Neural progenitor cell (in vitro differentiated cells): Measurements from ENCODE around the gene PPP6R3. TPM values are rescaled to one million over a fixed set of nuclear protein-coding genes. Genes with fewer than 3 reads are reported as not detected.
A peak's percentile ranks its signal among the peaks of the same experiment; 100 is the strongest.

Experiments used
- DNase-seq: peaks from one replicate; pipeline ENCODE4 v3.0.0-alpha.2; 2016; ENCODE audit warnings: low spot score
- H2AFZ ChIP-seq: fragments of 200-600 bp; sonication (generic); replicated peaks from 2 replicates; pipeline ENCODE4 v1.6.1; 2016; ENCODE audit warnings: antibody characterized with exemption
- H3F3A ChIP-seq: fragments of 200-600 bp; sonication (generic); 2 replicates; pipeline ENCODE4 v1.6.1; 2016; ENCODE audit warnings: antibody characterized with exemption, low read depth
- H3K27ac ChIP-seq: fragments of 200-600 bp; sonication (generic); 2 replicates; pipeline ENCODE4 v1.5.1; 2016; ENCODE audit warnings: mild to moderate bottlenecking
- H3K27me3 ChIP-seq: fragments of 200-600 bp; sonication (generic); 2 replicates; pipeline ENCODE4 v1.6.1; 2016; ENCODE audit warnings: mild to moderate bottlenecking, moderate library complexity
- H3K36me3 ChIP-seq: fragments of 200-600 bp; sonication (generic); 2 replicates; pipeline ENCODE4 v1.5.1; 2016
- H3K4me1 ChIP-seq: fragments of 200-600 bp; sonication (generic); 2 replicates; pipeline ENCODE4 v1.6.1; 2016; ENCODE audit warnings: mixed run types
- H3K4me2 ChIP-seq: fragments of 200-600 bp; sonication (generic); 2 replicates; pipeline ENCODE4 v1.6.1; 2016
- H3K4me3 ChIP-seq: fragments of 200-600 bp; sonication (generic); 2 replicates; pipeline ENCODE4 v1.5.1; 2016
- H3K79me2 ChIP-seq: fragments of 200-600 bp; sonication (generic); 2 replicates; pipeline ENCODE4 v1.6.1; 2016; ENCODE audit warnings: low read depth
- H3K9ac ChIP-seq: fragments of 200-600 bp; sonication (generic); 2 replicates; pipeline ENCODE4 v1.6.1; 2016
- H3K9me3 ChIP-seq: fragments of 200-600 bp; sonication (generic); 2 replicates; pipeline ENCODE4 v1.5.1; 2016; ENCODE audit warnings: low read depth
- H4K20me1 ChIP-seq: fragments of 200-600 bp; sonication (generic); 2 replicates; pipeline ENCODE4 v1.6.1; 2016; ENCODE audit warnings: low read depth
- H3K27ac Mint-ChIP-seq: 3 replicates; pipeline ENCODE4 v1.8.0; 2021; ENCODE audit warnings: mixed read lengths
- H3K27me3 Mint-ChIP-seq: 2 replicates; pipeline ENCODE4 v1.8.0; 2022; ENCODE audit warnings: low read depth, mild to moderate bottlenecking, inconsistent platforms, moderate library complexity, mixed read lengths; ENCODE audit not compliant: insufficient read depth
- H3K36me3 Mint-ChIP-seq: 3 replicates; pipeline ENCODE4 v1.8.0; 2021; ENCODE audit warnings: mixed read lengths
- H3K4me1 Mint-ChIP-seq: 3 replicates; pipeline ENCODE4 v1.8.0; 2021; ENCODE audit warnings: mixed read lengths
- H3K4me3 Mint-ChIP-seq: 3 replicates; pipeline ENCODE4 v1.8.0; 2021; ENCODE audit warnings: mild to moderate bottlenecking, moderate library complexity, mixed read lengths
- H3K9me3 Mint-ChIP-seq: 3 replicates; pipeline ENCODE4 v1.8.0; 2020; ENCODE audit warnings: mixed read lengths
- EZH2 ChIP-seq: fragments of 200-600 bp; sonication (generic); IDR thresholded peaks from 2 replicates; pipeline ENCODE4 v1.6.1; 2017; ENCODE audit warnings: antibody characterized with exemption, mild to moderate bottlenecking, moderate library complexity
- EZH2phosphoT487 ChIP-seq: fragments of 200-600 bp; sonication (generic); IDR thresholded peaks from 2 replicates; pipeline ENCODE4 v1.6.1; 2017; ENCODE audit warnings: antibody characterized with exemption
- total RNA-seq: library from RNA; depleted of rRNA; stranded (reverse); fragments of >200 nt; gene quantifications from 2 replicates; pipeline ENCODE4 v1.2.3, GENCODE V29; 2015; ENCODE audit warnings: low replicate concordance
- TF ChIP-seq, protein P1 (sequence below): fragments of 200-600 bp; sonication (generic); IDR thresholded peaks from 2 replicates; pipeline ENCODE4 v1.5.1; 2017; ENCODE audit warnings: antibody characterized with exemption, mild to moderate bottlenecking

Gene PPP6R3
- total RNA-seq, 1 donor from 2014 or later: 197 TPM

DNA sequence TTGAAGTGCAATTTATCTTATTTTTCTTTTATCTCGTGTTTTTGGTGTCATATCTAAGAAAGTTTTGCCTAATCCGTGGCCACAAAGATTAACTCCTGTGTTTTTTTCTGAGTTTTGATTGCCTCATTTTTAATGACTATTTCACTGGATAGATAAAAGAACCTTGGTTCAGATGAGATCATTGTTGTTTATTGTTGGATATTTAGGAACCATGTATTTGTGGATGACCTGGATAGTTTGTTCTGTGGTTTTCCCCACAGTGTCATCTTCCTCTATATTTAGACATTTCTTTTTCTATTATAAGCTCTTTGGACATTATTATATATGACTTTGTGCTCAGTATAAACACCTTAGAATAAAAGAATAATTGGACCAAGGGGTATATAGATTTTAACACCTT lies 37.2 kb downstream of the PPP6R3 start:
- no peaks in the 10 kb centered on the region for H3K9me3 ChIP-seq
- H3K79me2 ChIP-seq: peaks cover 100% of the 10 kb centered on the region
- DNase-seq: no peak
- H3K4me3 Mint-ChIP-seq: no peak overlapping the region
- peak overlapping the region; percentile 4 for H3K27ac ChIP-seq
- peaks cover 17% of the 10 kb centered on the region for H3K4me1 ChIP-seq
- H3K9ac ChIP-seq: no peak overlapping the region
- no peaks in the 10 kb centered on the region for H3K36me3 ChIP-seq
- H4K20me1 ChIP-seq: peaks cover 94% of the 10 kb centered on the region
- H3K4me1 Mint-ChIP-seq: peaks cover 18% of the 10 kb centered on the region
- TF ChIP-seq, protein P1, sequence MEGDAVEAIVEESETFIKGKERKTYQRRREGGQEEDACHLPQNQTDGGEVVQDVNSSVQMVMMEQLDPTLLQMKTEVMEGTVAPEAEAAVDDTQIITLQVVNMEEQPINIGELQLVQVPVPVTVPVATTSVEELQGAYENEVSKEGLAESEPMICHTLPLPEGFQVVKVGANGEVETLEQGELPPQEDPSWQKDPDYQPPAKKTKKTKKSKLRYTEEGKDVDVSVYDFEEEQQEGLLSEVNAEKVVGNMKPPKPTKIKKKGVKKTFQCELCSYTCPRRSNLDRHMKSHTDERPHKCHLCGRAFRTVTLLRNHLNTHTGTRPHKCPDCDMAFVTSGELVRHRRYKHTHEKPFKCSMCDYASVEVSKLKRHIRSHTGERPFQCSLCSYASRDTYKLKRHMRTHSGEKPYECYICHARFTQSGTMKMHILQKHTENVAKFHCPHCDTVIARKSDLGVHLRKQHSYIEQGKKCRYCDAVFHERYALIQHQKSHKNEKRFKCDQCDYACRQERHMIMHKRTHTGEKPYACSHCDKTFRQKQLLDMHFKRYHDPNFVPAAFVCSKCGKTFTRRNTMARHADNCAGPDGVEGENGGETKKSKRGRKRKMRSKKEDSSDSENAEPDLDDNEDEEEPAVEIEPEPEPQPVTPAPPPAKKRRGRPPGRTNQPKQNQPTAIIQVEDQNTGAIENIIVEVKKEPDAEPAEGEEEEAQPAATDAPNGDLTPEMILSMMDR: no peak
- TF ChIP-seq EZH2 (no peak), EZH2phosphoT487 (no peak)
- H3K27ac Mint-ChIP-seq: no peak overlapping the region
- H3K4me2 ChIP-seq: no peak overlapping the region
- H3K36me3 Mint-ChIP-seq: peaks cover 10% of the 10 kb centered on the region
- H3K27me3 Mint-ChIP-seq: peaks cover 3% of the 10 kb centered on the region
- no peak overlapping the region for H2AFZ ChIP-seq
- H3F3A ChIP-seq: no peaks in the 10 kb centered on the region
- peaks cover 8% of the 10 kb centered on the region for H3K9me3 Mint-ChIP-seq
- no peak overlapping the region for H3K4me3 ChIP-seq
- H3K27me3 ChIP-seq: no peaks in the 10 kb centered on the region

DNA sequence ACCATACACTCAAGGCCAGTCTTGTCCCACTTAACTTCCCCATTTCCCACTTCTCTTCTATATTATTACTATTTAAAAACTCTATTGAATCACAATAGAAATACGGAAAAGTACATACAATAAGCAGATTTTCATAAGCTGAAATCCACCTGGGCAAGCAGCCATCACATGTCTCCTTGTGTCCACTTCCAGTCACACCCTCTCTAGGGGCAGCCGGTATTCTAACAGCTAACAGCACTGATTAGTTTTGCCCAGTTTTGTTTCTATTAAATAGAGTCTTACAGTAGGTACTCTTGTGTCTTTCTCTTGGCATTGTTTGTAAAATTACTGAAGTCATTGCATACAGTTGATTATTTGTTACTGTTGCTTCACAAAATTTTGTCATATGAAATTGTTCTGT lies 37.8 kb downstream of the PPP6R3 start:
- H3K27ac Mint-ChIP-seq: no peak overlapping the region
- H3K9me3 Mint-ChIP-seq: peaks cover 6% of the 10 kb centered on the region
- Histone ChIP-seq H3K9me3 (no peaks in the 10 kb centered on the region), H3K4me1 (peaks cover 17% of the 10 kb centered on the region), H3K4me2 (no peak overlapping the region), H3K27ac (no peak overlapping the region), H3K4me3 (no peak overlapping the region), H3K9ac (no peak overlapping the region), H3K79me2 (peaks cover 100% of the 10 kb centered on the region), H3K27me3 (no peaks in the 10 kb centered on the region), H2AFZ (no peak overlapping the region), H3F3A (no peaks in the 10 kb centered on the region), H4K20me1 (peaks cover 94% of the 10 kb centered on the region), H3K36me3 (no peaks in the 10 kb centered on the region)
- DNase-seq: no peak
- TF ChIP-seq EZH2phosphoT487 (no peak), EZH2 (no peak)
- TF ChIP-seq, protein P1: no peak
- H3K27me3 Mint-ChIP-seq: peaks cover 3% of the 10 kb centered on the region
- H3K4me1 Mint-ChIP-seq: peaks cover 20% of the 10 kb centered on the region
- peaks cover 7% of the 10 kb centered on the region for H3K36me3 Mint-ChIP-seq
- no peak overlapping the region for H3K4me3 Mint-ChIP-seq

DNA sequence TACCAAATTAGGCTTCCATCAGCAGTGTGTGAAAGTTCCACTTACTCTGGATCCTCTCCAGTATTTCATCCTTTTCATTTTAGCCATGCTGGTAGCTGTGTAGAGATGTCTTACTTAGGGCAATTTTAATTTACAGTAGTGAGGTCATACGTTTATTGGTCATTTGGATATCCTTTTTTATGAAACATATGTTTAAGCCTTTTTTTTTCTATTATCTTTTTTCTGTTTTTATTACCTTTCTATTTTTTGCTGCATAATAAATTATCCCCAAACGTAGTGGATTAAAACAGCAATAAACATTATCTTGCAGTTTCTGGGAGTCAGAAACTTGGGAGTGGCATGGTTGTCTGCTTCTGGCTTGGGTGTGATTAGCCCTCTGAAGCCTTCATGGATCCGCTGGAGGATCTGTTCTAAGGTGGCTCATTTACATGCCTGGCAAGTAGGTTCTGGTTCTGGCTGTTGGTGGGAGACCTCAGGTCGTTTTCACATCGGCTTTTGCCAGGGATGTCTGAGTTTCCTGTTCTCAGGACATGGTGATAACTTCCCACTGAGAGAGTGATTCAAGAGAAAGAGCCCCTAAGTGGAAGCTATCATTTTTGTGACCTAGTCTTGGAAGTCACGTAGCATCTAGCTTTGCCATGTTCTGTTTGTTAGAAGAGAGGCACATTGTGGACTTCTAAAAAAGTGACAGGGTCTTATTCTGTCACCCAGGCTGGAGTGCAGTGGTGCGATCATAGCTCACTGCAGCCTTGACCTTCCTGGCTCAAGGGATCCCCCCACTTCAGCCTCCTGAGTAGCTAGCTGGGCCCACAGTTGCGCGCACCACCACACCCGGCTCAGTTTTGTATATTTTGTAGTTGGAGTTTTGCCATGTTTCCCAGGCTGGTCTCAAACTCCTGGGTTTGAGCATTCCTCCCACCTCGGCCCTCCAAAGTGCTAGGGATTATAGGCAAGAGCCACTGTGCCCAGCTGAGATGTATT lies 38.6 kb downstream of the PPP6R3 start:
- H3K36me3 Mint-ChIP-seq: peaks cover 10% of the 10 kb centered on the region
- Histone ChIP-seq H3K27ac (no peak overlapping the region), H3K79me2 (peaks cover 100% of the 10 kb centered on the region), H4K20me1 (peaks cover 98% of the 10 kb centered on the region), H3K36me3 (no peaks in the 10 kb centered on the region), H3K4me1 (peaks cover 17% of the 10 kb centered on the region), H3K9ac (no peak overlapping the region), H3K4me3 (no peak overlapping the region), H3K9me3 (no peaks in the 10 kb centered on the region), H2AFZ (no peak overlapping the region), H3F3A (peaks cover 3% of the 10 kb centered on the region), H3K27me3 (no peaks in the 10 kb centered on the region), H3K4me2 (no peak overlapping the region)
- TF ChIP-seq EZH2 (no peak), EZH2phosphoT487 (no peak)
- TF ChIP-seq, protein P1: no peak
- peaks cover 23% of the 10 kb centered on the region for H3K4me1 Mint-ChIP-seq
- H3K27me3 Mint-ChIP-seq: peaks cover 3% of the 10 kb centered on the region
- no peak overlapping the region for H3K27ac Mint-ChIP-seq
- H3K4me3 Mint-ChIP-seq: no peak overlapping the region
- peaks cover 6% of the 10 kb centered on the region for H3K9me3 Mint-ChIP-seq
- no peak for DNase-seq
